GM12878 (cell line): ENCODE data around the gene RPAP3. TPM values are rescaled to one million over a fixed set of nuclear protein-coding genes. Genes with fewer than 3 reads are reported as not detected.

Experiments used
- BHLHE40 ChIP-seq, 2 experiments: fragments of 450-650 bp in 1 of 2; IDR thresholded peaks; 2 replicates each; pipeline ENCODE4 v1.6.1; 2011 to 2017; ENCODE audit warnings: low read depth in 2 of 2, borderline replicate concordance in 1 of 2, improper control_type of control experiment in 1 of 2, low read length in 1 of 2, mild to moderate bottlenecking in 1 of 2
- BRCA1 ChIP-seq: IDR thresholded peaks from 2 replicates; pipeline ENCODE4 v1.6.1; 2011; ENCODE audit warnings: low read depth, low read length, improper control_type of control experiment
- E4F1 ChIP-seq: fragments of 450-650 bp; IDR thresholded peaks from 2 replicates; pipeline ENCODE4 v1.6.1; 2018; ENCODE audit warnings: borderline replicate concordance, mild to moderate bottlenecking; ENCODE audit not compliant: partially characterized antibody
- ELK1 ChIP-seq: IDR thresholded peaks from 2 replicates; pipeline ENCODE4 v1.6.1; 2012; ENCODE audit warnings: low read depth, low read length, improper control_type of control experiment
- MLLT1 ChIP-seq: fragments of 450-650 bp; IDR thresholded peaks from 2 replicates; pipeline ENCODE4 v1.6.1; 2016; ENCODE audit warnings: mild to moderate bottlenecking
- NBN ChIP-seq: fragments of 450-650 bp; IDR thresholded peaks from 2 replicates; pipeline ENCODE4 v1.6.1; 2016
- NR2F1 ChIP-seq: fragments of 450-650 bp; conservative IDR thresholded peaks from 2 replicates; pipeline ENCODE4 v1.6.1; 2017; ENCODE audit warnings: mild to moderate bottlenecking
- POLR2A ChIP-seq: IDR thresholded peaks from 2 replicates; pipeline ENCODE4 v1.6.1; 2011; ENCODE audit warnings: low read depth, mild to moderate bottlenecking, low read length
- RAD21 ChIP-seq: IDR thresholded peaks from 2 replicates; pipeline ENCODE4 v1.6.1; 2011; ENCODE audit warnings: mild to moderate bottlenecking, low read depth, low read length, moderate library complexity; ENCODE audit not compliant: insufficient read depth
- RBBP5 ChIP-seq: fragments of 200-600 bp; sonication (generic); conservative IDR thresholded peaks from 2 replicates; pipeline ENCODE4 v1.6.1; 2016
- SMC3 ChIP-seq: IDR thresholded peaks from 2 replicates; pipeline ENCODE4 v1.6.1; 2011; ENCODE audit warnings: low read length, improper control_type of control experiment, borderline replicate concordance
- SUPT20H ChIP-seq: IDR thresholded peaks from 2 replicates; pipeline ENCODE4 v1.6.1; 2011; ENCODE audit warnings: low read depth, mild to moderate bottlenecking, low read length, moderate library complexity, borderline replicate concordance; ENCODE audit not compliant: control insufficient read depth
- SUZ12 ChIP-seq: fragments of 200-600 bp; sonication (generic); IDR thresholded peaks from one replicate; pipeline ENCODE4 v1.6.1; 2018; ENCODE audit warnings: antibody characterized with exemption, mild to moderate bottlenecking; ENCODE audit not compliant: unreplicated experiment
- ZNF687 ChIP-seq: fragments of 450-650 bp; IDR thresholded peaks from 2 replicates; pipeline ENCODE4 v1.6.1; 2017; ENCODE audit warnings: mild to moderate bottlenecking, moderate library complexity
- polyA plus RNA-seq, 11 experiments: library from polyadenylated mRNA; depleted of rRNA in 4 of 11; unstranded in 6 of 11; stranded (reverse) in 5 of 11; fragments of >200 nt; fragmentation: Nextera tagmentation in 4 of 11; fragmentation: Illumina TruSeq in 1 of 11; extraction: Ambion mirVana in 4 of 11; extraction: Trizol in 1 of 11; gene quantifications; 1 replicate in 1 of 11; 2 replicates in 10 of 11; pipeline versions ENCODE4 v1.2.1 to v1.2.3, GENCODE V29; 2011 to 2016; ENCODE audit warnings: inconsistent platforms in 2 of 11, missing spikeins in 2 of 11, low read depth in 1 of 11
- total RNA-seq, 4 experiments: library from RNA; depleted of rRNA in 3 of 4; stranded (reverse); fragments of >200 nt in 3 of 4; fragmentation: Illumina TruSeq in 1 of 4; extraction: Trizol in 1 of 4; gene quantifications; 2 replicates each; pipeline versions ENCODE4 v1.2.1 to v1.2.3, GENCODE V29; 2013 to 2021

The RPAP3 gene
- total and polyA plus RNA-seq, 10 of the 15 experiments (the other 5 are each of a cell fraction or from before 2014, with no cell fraction given), result 14.1 to 50.6 (median 28.4) TPM

GRCh38 chr12:47717443-47718193, 11.8 kb upstream of the RPAP3 start (continued):
- TF ChIP-seq E4F1, result no peak
- no peak for TF ChIP-seq SUZ12
- no peak for TF ChIP-seq SUPT20H
- TF ChIP-seq NBN, result no peak
- no peak for TF ChIP-seq ELK1
- TF ChIP-seq NR2F1, result no peak
- no peak for TF ChIP-seq POLR2A
- TF ChIP-seq ZNF687, result no peak
- TF ChIP-seq RBBP5, result no peak
- TF ChIP-seq SMC3, result no peak
- peak; percentile 30; the same call in 1 of the 2 replicates for TF ChIP-seq RAD21
- no peak for TF ChIP-seq BHLHE40 (IDR thresholded peaks at IDR 0.05; ENCODE audit: borderline replicate concordance in 1 of 2, low read depth in 2 of 2, low read length in 1 of 2)
- TF ChIP-seq MLLT1, result 0 out of 2 replicates have a peak, but pooled peaks have one; percentile 16
- TF ChIP-seq BRCA1, result no peak
